GM19043 (cell line): ENCODE results near the gene CDH13.

Experiments used
- ATAC-seq: cut with Tn5 transposase; IDR thresholded peaks from one replicate; pipeline ENCODE4 v1.9.1; 2021; ENCODE audit warnings: low read depth; ENCODE audit not compliant: unreplicated experiment

Gene CDH13

DNA sequence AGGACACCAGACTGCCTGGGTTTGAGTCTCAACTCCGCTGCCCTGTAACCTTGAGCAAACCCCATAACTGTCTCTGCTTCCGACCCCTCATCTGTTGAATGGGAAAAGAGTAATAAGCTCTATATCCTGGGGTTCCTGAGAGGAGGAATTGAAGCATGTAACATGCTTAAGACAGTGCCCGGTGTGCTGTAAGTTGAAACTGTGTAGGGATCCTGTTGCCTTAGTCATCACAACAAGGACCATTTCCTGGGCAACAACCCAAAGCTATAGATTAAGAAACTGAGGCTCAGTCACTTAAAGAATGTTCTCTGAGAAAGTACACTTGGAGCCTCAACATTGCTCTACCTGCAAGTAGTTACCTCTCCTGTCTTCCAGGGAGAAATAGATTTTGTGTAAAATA is 23.0 kb downstream of the CDH13 start:
- no peak for ATAC-seq

DNA sequence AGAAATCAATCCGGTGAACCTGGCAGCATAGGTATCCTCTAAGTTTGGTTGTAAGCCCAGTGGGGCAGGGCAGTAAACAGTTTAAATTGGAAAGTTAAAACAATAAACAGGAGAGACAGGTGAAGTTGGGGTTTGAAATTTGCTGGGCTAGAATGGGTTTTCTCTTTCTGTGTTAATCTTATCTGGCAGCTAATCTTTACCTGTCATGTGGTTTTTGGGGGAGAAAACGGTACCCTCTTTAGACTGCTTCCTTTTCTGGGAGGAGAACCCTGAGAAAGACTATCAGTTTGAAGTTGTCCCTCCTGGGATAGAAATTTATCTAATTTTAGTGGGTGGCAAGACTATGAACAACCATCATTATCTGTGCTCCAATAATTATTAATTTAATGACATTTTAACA is 24.0 kb downstream of the CDH13 start:
- ATAC-seq, result no peak

DNA sequence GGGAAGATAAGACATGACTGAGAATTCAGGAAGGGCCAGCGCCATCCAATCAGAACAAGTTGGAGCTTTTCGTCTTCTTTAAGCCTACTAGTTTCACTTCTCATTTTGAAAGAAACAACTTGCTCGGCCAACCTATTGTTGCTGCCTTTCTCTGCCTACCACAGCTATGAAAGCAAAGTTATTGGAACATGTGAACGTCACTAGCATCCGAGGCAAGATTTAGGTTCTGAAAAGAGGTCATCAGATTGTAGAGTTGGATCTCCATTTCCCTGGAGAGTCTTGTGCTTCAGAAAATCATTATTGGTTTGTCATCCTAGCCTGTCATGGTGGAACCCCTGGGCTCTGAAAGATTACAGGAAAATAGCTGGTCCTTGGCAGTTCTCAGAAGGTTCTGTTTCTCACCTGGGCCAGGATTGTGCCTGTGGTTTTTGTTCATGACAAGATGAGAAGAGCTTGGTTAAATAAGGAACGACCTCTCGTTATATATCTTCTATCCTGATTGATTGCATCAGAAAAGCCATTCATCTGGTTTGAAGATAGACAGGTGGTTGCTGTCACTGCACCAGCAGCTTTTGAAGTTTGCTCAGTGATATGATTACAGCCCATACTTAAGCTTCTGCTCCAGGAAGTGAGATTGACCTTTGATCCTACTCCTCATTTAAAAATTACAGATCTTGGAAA is 25.3 kb downstream of the CDH13 start:
- ATAC-seq, result peak; percentile 48

DNA sequence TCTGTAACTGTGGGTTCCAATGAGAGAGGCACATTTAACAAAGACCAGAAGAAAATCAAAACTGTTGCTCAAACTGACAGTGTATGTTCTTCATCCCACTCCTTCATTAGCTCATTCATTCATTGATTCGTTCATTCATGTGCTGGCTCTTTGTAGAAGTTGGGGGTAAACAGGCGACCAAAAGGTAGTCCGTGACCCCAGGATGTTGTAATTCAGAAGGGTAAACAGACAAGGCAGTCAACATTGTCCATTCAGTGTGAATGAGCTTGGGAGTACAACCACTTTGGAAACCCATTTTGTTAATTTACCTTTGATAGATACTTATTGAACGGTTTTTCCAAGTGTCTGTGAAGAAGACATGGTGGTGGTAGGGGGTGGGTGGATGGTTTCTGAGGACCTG is 26.1 kb downstream of the CDH13 start:
- ATAC-seq, result no peak

DNA sequence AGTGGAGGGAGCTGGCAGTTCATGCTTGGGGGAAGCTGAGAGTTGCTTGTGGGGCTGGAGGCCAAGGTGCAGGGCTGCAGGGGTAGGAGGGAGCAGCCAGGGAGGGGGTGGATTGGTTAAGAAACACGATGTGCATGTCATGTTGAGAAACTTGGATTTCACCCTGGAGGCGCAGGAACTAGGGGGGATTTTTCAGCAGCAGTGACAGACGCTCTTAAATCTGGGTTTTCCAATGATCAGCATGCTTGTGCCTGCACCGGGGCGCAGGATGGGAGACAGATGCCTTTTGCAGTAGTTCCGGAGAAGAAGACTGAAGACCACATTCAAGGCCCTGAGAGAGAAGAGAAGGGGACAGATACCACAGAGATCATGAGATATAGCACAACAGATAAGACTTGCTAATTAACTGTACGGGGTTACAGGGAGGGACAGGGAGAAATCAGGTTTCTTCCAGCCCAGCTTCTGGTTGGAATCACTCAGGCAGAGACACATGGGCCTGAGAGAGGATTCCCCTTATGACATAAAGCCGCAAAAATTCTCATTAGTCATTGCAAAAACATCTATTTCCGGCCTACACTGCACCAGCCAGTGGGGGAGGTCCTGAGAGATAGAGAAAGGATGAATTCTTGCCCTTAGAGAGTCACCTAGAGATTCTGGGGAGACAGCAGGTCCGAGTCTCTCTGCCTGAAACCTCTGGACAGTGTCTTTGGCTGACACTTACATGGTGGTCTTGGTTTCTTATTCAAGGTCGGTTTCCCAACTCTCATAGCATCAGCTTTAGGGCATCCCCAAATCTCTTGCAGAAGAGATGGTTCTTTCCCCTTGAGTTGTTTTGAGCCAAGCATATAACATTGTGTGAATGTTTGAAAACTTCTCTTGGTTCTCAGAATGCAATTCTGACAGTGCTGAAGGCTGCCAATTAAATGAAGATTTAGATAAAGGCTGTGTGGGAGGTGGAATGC is 27.1 kb downstream of the CDH13 start:
- peak; percentile 68 for ATAC-seq

DNA sequence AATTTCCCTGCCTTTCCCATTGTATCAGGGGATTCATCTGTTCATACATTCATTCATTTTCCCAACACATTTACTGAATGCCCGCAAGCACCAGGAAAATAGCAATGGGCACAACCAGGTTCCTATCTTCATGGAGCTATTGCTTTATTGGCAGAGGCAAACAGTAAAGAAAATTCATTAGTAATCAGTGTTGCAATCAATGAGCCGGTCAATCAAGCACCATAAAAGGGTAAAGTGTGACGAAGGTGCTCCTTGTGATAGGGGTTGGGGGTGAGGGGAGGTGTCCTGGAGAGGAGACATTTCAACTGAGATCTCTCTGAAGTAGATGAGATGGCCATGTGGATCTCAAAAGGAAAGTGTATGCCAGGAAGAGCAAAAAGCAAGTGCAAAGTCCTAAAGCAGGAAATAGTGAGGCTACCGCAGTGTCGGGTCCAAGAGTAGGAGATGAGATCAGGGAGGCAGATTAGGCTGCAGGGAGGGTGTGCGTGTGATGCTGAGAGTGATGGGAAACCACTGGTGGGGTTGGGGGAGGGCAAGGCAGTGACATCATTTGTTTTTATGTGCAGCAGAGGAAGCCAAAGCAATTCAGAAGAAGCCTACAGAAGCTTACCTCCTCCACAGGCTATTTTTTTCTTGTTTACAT is 28.4 kb downstream of the CDH13 start:
- ATAC-seq, result no peak

DNA sequence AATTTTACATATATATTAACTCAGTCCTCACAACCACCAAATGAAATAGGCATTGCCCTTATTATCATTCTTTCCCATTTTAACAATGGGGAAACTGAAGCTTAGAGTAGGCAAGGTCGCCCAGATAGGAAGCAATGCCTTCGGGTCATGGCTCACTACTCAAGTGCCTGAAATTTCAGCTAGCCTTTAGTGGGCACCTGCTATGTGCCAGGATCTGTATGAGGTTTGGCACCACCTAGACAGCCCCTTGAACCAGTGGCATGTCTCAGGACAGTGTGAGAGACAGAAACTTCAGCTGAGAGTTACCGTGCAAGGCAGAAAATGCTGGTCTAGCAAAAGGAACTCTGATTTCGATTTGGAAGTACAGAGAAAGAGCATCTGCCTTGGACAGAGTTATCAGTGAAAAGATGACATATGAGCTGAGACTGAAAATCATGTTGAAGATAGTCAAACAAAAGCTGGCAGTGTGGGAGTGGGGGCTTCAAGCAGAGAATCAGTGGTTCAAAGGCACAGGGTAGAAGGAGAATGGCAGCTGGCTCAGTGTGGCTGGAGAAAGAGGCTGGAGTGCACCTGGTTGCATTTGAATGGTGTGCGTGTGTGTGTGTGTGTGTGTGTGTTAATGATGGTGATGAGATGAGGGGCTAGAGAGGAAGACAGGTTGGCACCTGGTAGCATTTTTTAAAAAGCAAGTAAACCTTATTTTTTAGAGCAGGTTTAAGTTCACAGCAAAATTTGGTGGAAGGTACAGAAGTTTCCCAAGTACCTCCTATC is 29.1 kb downstream of the CDH13 start:
- no peak for ATAC-seq

DNA sequence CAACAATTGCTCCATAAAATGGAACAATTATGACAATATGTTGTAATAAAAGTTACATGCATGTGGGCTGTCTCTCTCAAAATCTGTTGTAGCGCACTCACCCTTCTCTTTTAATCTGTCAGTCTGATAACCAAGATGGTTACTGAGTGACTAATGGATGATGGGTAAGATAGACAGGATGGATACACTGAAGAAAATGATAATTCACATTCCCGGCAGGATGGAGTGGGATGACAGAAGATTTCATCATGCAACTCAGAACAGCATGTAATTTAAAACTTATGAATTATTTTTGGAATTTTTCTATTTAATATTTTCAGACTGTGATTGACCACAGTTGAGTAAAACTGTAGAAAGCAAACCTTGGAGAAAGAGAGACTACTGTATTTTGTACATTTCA is 30.5 kb downstream of the CDH13 start:
- ATAC-seq, result no peak

DNA sequence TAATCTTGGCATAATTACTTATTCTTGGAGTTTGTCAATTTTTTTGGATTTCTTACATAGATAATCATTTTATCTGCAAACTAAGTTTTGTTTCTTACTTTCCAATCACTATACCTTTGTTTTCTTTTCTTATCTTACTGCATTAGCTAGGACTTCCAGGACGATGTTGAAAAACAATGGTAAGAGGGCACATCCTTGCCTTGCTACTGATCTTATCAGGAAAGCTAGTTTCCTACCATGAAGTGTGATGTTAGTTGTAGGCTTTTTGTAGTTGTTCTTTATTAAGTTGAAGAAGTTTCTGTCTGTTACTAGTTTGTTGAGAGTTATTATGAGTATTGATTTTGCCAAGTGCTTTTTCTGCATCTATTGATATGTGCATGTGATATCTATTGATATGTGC is 31.0 kb downstream of the CDH13 start:
- ATAC-seq, result no peak

DNA sequence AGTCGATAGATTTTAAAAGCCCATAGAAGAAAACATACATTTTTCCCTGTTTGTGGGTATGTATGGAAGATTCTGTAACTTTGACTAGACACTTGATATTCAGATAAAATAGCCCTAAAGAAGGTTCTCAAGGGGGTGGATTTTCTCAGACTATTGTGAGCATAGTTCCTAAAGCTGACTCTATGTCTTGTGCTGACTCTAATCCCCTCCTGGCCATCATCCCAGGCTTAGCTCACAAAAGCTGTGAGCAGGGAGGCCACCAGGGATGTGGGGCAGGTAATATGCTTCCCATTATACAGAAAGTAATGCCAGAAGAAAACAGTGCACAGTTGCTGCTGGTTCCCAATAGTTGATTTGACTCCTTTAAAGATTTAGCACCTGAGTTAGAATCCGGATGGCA is 32.0 kb downstream of the CDH13 start:
- no peak for ATAC-seq

DNA sequence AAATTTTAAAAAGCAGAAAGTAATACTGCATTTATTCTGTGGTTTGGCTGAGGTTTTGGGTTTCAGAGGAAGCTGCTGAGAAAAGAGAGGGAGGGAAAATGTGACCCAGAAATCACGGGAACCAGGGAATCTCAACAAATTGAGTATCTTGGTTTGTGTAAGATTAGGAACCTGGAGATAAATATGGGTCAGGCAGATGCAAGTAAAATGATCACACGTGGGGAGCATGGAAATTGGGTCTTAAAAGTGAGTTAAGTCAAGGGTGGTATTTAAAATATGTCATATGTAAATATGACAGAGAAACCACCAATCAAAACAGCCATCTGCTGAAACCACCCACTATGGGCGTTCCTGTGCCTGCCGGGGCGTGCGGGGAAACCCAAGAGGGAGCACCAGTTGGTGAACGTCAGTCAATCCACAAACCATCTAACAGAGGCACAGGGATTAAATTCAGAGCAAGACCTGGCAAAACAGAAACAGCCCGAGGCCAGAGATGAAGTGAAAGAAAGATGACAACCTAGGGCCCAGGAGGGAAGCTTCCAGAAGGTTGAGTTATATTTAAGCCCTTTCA is 33.4 kb downstream of the CDH13 start:
- no peak for ATAC-seq

DNA sequence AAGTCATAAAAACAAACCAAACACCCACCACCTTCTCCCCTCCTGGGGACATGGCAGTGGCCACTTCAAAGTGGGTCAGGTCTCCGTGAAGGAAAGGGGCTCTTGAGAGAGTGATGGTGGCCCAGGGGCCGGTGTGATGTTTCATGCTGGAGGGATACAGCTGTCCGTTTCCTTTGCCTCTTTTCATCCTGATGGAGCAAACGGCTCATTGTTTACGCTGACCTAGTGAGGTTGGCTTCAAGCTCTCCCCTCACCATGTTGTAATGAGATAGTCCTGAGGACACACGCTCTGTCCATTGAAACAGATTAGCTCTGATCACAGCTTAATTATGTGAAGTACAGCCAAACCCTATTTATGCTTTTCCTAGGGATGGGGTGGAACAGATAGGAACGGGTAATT is 34.2 kb downstream of the CDH13 start:
- no peak for ATAC-seq

DNA sequence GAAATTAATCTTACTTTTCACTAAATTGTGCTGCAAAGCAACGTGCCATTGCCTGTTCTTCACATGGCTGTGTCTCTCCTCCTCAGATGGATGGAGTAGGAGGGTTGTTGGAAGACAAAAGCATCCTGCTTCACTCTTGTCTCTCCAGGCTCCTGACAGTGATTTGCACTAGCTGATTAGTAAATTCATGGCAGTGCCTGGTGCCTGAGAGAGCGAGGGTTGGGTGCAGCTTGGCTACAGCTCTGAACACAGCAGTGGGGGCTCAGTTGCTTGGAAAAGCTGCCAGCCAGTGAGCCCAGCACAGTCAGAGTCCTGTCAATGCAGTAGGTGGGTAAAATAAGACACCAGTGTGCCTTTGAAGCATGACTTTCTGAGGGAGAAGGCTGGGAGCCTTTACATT is 37.4 kb downstream of the CDH13 start:
- no peak for ATAC-seq

DNA sequence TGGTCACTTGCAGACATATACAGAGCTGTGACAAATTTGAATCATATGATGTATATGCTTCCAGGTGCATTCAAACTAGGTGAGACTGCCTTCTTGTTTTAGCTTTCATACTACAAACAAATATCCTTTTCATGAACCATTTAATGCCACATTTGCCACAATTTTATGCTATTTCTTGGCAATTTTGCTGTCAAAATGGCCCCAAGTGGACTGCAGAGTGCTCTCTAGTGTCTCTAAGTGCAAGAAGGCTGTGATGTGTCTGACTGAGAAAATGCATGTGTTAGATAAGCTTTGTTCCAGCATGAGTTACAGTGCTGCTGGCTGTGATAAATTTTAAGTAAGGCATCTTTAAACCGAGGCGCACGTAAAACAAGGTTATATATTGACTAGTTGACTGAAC is 38.3 kb downstream of the CDH13 start:
- no peak for ATAC-seq

DNA sequence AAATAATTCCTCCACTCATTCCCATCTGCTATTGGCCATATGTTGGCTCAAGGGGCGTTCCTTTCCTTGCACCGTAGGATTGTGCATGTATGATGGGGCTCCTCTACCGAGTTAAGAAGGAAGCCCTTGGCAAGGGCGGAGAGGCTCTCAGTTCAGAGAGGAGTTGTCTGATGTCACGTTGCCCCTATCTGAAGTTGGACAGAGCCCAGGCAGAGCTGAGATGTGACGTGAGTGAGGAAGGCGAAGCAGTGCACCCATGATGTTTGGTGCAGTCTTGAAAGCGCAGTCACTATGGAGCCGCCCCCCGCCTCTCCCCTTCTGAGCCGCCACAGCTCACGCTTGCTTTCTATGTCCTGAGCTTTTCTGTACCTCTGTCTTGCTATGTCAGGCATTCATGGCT is 40.7 kb downstream of the CDH13 start:
- ATAC-seq, result no peak

DNA sequence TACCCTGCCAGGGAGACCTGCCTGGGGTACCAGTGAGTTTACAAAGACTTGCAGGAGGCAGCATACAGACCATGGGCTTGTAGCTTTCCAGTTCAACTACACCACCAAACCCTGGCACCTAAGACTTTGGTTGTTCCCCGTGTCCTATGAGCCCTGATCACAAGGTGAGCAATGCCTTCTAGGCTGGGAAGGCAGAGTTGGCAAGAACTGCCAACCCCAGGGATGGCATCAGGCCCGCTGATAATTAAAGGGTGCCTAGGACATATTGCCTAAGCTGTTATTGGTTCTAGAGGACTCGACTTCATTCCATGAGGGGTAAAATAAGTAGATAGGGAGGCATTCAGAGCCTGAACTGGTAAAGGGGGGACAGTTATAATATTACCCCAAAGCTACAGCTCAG is 41.3 kb downstream of the CDH13 start:
- ATAC-seq, result no peak

DNA sequence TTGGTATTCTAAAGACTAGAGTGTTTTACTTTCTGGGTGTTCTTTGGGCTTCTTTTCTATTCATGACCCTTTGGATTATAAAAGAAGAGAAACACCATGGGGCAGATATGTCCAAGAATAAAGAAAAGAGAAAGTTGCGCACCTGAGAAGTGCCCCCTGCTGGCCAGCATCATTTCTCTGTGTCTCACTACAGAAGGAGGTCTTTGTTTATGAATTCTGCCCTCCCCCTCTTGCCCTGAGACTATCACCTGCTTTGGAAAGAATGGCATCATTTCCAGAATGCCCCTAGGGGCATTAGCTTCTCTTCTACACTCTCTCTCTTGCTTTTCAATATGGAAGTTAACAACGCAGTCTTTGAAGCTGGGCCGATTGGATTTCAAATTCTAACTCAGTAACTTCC is 45.0 kb downstream of the CDH13 start:
- ATAC-seq, result no peak

DNA sequence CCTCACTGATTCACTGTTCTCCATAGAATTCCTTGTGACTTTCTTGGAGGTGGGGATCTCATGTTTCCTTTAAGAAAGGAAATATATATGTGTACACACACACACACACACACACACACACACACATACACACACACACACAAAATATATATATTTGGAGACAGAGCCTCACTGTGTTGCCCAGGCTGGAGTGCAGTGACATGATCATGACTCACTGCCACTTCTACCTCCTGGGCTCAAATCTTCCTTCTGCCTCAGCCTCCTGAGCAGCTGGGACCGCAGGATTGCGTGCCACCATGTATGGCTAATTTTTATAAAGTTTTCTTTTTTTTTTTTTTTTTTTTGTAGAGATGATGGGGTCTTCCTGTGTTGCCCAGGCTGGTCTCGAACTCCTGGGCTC is 45.9 kb downstream of the CDH13 start:
- no peak for ATAC-seq

DNA sequence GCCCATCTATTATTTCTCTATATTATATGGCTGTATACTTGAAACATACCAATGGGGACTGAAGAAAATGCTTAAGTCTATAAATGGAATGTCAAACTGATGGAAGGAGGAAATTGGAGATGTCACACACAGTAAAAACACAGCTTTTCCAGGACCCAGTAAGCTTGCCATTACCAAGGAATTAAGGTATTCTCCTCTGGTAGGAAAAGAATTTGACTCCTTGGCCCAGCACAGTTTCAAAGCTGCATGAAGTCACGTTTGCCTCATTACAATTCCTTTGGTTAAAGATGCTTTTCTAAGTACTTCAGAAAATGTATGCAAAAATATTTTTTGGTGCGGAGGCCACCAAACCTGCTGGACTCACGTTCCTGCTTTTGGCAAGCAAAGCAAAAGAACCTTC is 48.5 kb downstream of the CDH13 start:
- ATAC-seq, result no peak

DNA sequence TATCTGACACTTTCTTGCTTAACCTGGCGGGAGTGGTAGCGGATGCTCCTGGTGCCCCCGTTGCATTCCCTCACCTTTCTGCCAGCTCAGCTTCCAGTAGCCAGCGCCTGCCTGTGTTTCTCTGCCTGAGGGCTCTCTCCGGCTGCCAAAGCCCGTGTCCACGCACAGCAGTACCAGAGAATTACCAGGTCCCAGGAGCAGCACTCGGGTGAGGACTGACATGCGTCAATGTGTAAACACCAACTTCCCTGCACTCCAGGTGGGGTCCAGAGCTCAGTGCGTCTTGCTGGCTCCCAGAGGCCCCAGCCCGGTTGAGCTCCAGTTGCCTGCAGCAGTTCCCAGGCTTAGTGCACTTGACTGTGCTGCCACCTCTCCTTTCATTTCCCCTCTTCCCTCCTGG is 54.8 kb downstream of the CDH13 start:
- ATAC-seq, result no peak
